ENCODE measurements around the gene MYORG. TPM values are rescaled to one million over a fixed set of nuclear protein-coding genes. Genes with fewer than 3 reads are reported as not detected.

Gene MYORG
- total and polyA plus RNA-seq, 9 of the 15 experiments (the other 6 are each of a cell fraction or from before 2014, with no cell fraction given), result 0.06 to 0.82 (median 0.18) TPM

- TF ChIP-seq E2F6 (IDR thresholded peaks at IDR 0.05; ENCODE audit: borderline replicate concordance in 1 of 2, extremely low read depth in 1 of 2, insufficient read depth in 1 of 2, insufficient read length in 1 of 2, low read depth in 1 of 2, low read length in 1 of 2, poor library complexity in 1 of 2, severe bottlenecking in 1 of 2) (peak; percentile 74 to 90), OTX1 (CRISPR knock-in tag; IDR thresholded peaks at IDR 0.05) (no peak), TGIF2 (CRISPR knock-in tag; IDR thresholded peaks at IDR 0.05) (no peak), CXXC5 (CRISPR knock-in tag; IDR thresholded peaks at IDR 0.05) (peak; percentile 91), RBFOX2 (IDR thresholded peaks at IDR 0.05; ENCODE audit: low read depth, low read length) (peak; percentile 86), SAP30 (IDR thresholded peaks at IDR 0.05; ENCODE audit: borderline replicate concordance, insufficient read depth, low read depth, low read length, poor library complexity, severe bottlenecking) (peak; percentile 97), MBD2 (IDR thresholded peaks at IDR 0.05; ENCODE audit: borderline replicate concordance, low read depth) (peak; percentile 91), ETV6 (IDR thresholded peaks at IDR 0.05; ENCODE audit: borderline replicate concordance in 1 of 2, low read depth in 2 of 2, low read length in 1 of 2) (peak in 1 of 2 experiments; percentile 83; a peak in 1 of 4 replicates), ETV6 (CRISPR knock-in tag; IDR thresholded peaks at IDR 0.05; ENCODE audit: borderline replicate concordance) (no peak), GABPA (tag; conservative IDR thresholded peaks at IDR 0.05; ENCODE audit: low read depth) (peak; percentile 55), FOXP4 (CRISPR knock-in tag; IDR thresholded peaks at IDR 0.05; ENCODE audit: borderline replicate concordance) (peak; percentile 76; the same call in 1 of the 2 replicates), FOS (IDR thresholded peaks at IDR 0.05; ENCODE audit: extremely low read depth, insufficient read length) (peak; percentile 88), PHF20 (IDR thresholded peaks at IDR 0.05; ENCODE audit: partially characterized antibody) (peak; percentile 71), RAD51 (IDR thresholded peaks at IDR 0.05; ENCODE audit: borderline replicate concordance, low read depth) (0 out of 2 replicates have a peak, but pooled peaks have one; percentile 13), CREB3L1 (IDR thresholded peaks at IDR 0.05; ENCODE audit: borderline replicate concordance, low read depth) (peak; percentile 76; the same call in 1 of the 2 replicates), USF1 (CRISPR knock-in tag; IDR thresholded peaks at IDR 0.05) (0 out of 2 replicates have a peak, but pooled peaks have one; percentile 13)
- TF ChIP-seq, protein P1, sequence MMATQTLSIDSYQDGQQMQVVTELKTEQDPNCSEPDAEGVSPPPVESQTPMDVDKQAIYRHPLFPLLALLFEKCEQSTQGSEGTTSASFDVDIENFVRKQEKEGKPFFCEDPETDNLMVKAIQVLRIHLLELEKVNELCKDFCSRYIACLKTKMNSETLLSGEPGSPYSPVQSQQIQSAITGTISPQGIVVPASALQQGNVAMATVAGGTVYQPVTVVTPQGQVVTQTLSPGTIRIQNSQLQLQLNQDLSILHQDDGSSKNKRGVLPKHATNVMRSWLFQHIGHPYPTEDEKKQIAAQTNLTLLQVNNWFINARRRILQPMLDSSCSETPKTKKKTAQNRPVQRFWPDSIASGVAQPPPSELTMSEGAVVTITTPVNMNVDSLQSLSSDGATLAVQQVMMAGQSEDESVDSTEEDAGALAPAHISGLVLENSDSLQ (IDR thresholded peaks at IDR 0.05), result peak; percentile 94
Observed at GRCh38 chr9:34328987-34329832, 47.5 kb downstream of the MYORG start, which contains the start of the genes KIF24 and NUDT2 (continued).

Data from K562 (cell line).